HG02885 (cell line): ENCODE measurements around the gene CELF4.

Experiments
- ATAC-seq: cut with Tn5 transposase; IDR thresholded peaks from one replicate; pipeline ENCODE4 v1.9.1; 2021; ENCODE audit warnings: mild to moderate bottlenecking; ENCODE audit not compliant: unreplicated experiment, poor library complexity

The CELF4 gene

DNA sequence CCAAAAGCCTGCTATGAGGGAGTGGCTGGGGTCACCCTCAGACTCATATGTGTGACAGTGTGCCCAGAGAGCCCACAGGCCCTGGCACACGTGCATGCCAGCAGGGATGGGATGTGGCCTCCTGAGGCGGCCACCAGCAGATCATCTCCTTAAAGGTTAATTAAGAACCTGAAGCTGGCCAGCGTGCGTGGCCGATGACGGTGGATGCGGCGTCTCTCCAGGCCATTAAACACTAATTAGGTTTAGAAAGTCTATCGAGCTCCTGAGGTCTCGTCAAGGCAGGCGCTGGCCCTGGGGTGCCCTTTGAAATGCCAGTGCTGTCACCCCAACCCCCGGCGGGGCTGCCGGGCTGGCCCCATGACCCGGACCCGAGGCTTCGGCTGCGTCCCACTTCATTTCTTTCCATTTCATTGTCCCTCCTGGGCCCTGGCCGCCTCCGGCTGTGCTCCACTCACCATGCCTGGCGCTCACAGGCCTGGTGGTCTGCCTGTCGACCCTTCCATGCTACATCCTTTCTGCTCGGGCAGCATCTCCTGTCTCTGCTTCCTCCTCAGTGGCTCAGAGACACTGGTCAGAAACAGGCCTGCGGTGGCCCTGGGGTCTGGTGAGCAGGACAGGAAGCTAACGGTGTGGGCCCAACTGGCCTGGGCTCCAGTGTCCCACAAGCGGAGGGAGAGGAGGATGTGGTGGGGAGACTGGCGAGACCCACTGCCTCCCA lies 228.9 kb downstream of the CELF4 start:
- ATAC-seq: no peak

DNA sequence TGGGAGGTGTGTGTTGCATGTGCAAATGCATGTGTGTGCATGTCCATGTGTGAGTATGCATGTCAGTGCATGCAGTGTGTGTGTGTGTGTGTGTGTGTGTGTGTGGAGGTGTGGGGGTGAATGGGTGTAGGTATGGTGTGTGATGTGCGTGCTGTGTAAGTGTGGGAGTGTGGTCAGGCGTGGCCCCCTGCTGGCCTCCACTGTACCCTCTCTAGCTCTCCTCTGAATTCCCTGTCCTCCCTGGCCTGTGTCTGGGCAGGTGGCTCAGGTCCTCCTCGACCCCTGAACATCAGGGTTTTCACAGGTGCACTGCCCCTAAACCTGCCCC lies 230.2 kb downstream of the CELF4 start:
- ATAC-seq: no peak

DNA sequence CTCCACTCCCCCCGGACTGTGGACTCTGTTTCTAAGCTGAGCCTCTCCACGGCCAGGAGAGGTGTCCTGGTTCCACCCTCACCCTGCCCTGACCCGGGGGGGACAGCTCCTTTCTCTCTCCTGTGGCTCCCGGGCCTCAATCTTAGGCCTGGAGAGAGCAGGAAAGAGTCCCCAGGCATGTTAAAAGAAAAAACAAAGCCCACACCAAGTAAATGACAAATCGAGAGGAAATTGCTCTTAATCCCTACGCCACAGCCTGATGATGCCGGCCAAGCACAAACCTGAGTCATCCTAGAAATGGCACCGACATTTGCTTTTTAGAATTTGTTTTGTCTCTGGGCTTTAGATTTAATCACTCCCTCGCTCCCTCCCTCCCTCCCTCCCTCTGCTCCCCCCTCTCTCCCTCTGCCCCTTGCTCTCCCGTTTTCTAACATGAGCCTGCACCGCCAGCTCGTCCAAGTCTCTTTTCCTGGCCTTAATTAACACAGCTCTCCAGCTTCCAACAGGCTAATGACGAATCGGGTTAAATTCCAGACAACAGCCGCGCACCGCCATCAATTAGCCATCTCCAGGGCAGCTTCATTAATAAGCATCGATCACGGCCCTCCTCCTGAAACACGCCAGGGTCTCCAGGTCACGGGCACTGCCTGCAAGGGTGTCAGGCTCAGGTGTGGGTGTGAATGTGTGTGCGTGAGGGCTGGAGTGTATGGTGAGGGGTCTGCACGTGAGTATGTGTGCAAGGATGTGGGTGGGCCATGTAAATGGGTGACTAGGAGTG lies 230.8 kb downstream of the CELF4 start:
- no peak for ATAC-seq

DNA sequence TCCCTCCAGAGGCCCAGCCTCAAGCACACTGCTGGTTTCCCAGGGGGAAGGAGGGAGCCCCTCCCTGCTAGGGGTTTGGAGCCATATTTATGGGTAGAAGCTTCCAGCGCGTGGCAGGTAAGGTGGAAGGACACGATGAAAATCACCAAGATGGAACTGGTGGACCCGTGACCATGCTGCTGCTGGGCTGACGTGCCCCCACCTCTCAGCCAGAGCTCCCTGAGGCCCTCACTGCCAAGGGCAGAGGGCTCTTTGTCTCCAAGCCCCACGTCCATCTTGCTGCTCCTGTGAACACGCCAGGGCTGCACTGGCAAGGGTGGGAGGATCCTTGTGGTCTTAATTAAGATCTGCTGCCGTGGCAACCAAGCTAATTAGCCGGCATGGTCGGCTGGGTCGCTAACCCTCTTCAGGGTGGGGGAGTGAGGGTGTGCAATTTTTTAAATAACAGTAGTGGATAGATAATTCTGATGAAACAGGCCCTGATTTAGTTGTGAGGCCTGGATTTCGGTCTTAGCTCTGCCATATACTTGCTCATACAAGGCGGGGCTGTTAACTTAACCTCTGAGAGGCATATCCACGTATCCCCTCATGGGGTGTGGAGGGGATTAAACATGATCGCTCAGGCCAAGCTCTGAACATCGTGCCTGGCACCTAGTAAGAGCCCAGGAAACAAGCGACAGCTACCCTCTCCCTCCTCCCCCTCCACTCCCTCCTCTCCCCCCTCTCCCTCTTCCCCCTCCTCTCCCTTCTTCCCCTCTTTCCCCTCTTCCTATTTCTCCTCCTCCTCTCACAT lies 232.8 kb downstream of the CELF4 start:
- ATAC-seq: no peak

DNA sequence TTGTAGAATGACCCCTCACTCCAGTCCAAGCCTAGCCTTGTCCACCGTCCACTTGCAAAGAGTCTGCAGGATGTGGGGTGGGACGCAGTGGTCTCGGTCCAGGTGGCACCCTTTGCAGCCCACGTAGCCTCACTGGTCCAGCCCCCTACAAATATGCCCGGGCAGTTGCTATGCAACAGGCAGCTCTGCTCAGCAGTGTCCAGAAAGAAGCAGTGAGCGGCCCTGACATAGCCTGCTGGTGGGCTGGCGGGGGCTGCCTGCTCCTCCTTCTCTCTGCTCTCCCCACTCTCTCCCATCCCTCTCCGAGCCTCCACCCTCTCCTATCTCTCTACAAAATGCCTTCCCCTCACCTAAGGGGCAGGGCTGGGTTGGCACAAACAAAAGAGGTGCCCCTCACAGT lies 233.4 kb downstream of the CELF4 start:
- ATAC-seq: no peak

- ATAC-seq: no peak
Observed at GRCh38 chr18:37330173-37330572, 235.4 kb downstream of the CELF4 start.

DNA sequence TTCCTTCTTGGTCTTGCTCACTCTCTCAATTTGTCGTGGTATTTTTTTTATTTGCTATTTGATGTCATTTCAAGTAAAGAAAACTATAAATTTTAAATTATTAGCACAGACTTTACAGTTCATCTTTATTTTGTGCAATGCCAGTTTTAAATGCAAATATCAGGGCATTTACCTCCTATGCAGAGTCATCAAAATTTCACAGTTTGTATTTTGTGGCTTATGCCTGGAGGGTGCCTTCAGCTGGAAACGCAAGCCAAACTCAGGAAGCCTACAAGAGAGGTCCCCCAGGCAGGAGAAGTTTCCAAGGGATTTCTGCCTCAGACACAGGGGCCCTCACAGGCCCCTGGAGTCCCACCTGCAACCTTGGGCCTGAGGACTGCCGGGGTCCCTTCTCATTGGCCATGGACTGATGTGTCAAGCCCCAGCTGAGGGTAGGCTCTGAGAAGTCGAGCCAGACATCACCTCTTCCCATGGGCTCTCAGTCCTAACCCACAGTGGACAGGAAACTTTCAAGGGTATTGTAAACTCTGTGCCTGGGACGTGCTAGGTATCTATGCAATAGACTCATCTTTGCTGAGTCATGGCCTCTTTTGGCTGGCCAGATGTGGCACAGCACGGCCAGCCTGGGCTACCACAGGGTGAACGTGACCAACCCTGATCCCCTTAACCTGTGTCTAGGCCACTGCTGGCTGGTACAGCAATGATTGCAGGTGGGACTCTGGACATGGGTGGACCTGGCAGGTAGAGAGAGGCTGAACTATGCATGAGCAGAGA lies 236.5 kb downstream of the CELF4 start:
- no peak for ATAC-seq

DNA sequence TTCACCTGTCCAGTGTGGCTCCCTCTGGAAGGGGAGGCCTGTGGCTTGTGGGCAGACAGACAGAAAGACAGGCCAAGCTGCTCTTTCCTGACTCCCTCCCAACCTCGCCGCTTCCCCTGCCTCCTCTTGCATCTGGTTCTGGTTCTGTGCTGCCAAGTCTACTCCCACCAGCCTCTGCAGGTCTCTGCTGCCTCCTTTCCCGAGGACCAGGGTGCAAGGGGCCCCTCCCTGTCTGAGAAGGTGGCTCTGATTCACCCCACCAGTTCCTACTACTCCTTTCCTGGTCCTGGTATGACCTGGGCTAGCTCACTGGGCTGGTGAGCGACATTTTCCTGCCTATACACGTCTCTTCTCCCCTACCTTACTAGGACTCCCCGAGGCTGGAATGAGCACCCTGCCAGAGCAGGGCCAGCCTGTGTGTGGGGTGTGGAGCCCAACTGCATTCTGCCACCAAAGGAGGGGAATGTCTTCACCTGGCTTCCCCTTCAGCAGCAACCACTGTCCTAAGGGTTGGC lies 238.5 kb downstream of the CELF4 start:
- no peak for ATAC-seq

DNA sequence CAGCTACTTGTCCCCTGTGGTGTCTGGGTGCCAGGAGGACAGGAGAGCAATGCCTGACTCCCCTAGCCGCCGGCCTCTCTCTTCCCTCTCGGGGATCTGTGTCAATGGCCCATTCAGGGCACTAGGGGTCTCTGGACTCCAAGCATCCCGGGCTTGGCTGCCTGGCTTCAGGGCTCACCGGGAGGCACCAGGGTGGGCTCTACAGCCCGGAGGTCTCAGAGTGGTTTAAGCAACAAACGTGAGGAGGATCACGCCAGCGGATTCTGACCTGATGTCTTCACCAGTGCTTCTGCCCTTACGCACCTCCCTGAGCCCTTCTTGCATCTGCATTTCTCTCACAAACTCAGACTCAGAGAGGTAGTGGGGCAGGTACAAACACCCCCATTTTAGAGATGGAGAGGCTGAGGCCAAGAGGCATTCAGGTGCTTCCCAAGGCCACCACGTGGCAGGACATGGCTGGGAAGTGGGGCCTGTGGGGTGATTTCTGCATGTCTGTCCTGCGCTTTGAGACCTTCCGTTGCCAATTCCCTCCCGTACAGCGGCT lies 243.0 kb downstream of the CELF4 start:
- peak; percentile 87 for ATAC-seq

GRCh38 chr18:37321582-37322491 lies 243.8 kb downstream of the CELF4 start:
- ATAC-seq: peak; percentile 4

DNA sequence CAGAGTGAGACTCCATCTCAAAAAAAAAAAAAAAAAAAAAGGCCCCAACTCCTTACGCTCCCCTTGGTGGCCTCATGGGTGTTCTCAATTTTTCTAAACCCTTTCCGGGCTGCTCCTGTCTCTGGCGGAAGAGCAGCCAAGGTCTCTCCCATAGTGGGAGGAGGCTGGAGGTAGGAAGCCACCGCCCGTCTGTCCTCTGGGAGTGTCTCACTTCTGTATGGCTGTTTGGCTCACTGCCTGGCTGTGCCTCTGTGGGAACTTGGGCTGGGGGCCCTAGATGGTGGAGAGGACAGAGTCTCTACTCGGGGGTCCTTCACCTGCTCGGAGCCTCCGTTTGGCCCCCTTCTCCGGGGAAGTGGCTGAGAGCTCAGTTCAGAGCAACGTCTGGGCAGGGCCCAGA lies 245.3 kb downstream of the CELF4 start:
- no peak for ATAC-seq

DNA sequence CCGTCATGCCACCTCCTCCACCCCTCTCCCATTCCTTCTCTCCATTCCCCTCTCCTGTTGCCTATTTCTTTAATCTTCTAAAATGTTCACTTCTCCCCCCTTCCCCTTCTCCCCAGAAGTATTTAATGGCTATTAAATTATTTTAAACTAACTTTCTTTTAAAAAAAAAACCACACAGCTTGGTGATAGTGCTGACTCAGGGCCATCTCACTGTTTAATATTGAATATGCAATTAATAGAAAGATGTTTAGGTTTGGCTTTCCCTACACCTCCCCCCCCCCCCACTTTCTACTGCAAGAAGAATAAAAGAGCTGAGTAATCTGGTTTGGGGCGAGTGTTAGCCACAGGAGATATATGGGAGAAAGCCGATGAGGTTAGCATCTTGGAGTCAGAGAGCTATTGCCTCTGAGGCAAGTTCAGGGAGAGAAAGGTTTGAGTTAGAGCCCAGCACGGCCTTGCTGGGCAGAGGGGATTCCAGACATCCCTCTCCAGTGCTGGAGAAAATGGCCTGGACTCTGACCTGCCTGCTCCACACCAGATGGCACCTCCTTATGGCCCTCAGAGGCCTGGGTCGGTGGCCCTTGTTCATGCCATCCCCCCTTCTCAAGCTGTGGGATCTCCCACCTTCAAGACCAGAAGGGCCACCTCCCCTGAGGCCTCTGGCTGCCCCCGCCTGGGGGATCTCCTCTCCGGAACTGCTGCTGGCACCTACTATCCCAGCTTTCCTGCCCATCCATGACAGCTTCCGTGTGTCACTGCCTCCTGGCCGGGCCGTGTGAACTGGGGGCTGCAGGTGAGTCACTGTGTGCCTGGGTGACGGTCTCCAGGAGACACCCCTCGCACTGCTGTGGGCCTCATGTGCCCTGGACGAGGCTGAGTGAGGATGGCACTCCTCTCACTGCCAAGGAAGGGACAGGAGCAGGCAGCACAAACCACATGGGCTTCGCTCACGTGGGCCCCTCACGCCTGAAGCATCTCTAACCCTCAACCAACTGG lies 246.9 kb downstream of the CELF4 start:
- no peak for ATAC-seq

- no peak for ATAC-seq
Observed at GRCh38 chr18:37317486-37317885, 248.1 kb downstream of the CELF4 start.

GRCh38 chr18:37316468-37316867 lies 249.1 kb downstream of the CELF4 start:
- ATAC-seq: no peak

GRCh38 chr18:37315935-37316334 lies 249.7 kb downstream of the CELF4 start:
- ATAC-seq: no peak

GRCh38 chr18:37314534-37314933 lies 251.1 kb downstream of the CELF4 start:
- ATAC-seq: no peak

DNA sequence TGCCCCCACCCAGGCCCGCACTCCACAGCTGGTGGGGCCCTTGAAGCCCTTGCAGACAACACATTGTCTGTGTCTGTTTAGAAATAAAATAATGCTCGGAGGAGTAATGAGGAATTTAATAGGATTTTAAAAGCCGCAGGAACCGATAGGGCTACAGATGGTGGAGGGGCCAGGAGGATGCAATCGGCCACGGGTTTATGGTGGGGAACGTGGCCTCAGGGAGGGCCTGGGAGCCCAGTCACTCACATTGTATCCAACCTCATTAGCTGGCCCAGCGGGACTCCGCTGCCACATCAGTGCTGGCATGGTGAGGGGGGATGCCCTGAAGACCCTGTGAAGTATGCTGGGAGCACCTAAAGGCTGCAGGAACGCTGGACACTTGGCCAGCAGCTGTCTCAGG lies 252.0 kb downstream of the CELF4 start:
- ATAC-seq: no peak

DNA sequence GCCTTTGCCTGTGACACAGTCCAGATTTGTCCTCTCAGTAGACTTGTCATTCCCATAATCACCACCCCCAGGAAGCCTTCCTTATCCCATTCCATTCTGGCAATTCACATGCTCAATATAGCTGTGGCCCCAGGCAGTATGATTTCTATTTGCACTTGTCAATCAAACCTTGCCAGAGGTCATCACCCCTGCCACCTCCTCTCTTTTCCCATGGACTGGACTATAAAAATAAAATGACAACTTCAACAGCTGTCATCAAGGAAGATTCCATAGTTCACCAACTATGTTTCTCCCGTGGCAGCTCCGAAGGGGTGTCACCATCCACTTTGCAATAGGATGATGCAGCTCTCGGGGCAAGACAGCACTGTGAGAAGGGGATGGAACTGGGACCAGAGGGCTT lies 255.7 kb downstream of the CELF4 start:
- ATAC-seq: no peak
